ENCODE data around the gene MAIP1. TPM values are rescaled to one million over a fixed set of nuclear protein-coding genes. Genes with fewer than 3 reads are reported as not detected.

The MAIP1 gene
- total RNA-seq, 1 experiment from 2014 or later = 32.3 TPM

DNA sequence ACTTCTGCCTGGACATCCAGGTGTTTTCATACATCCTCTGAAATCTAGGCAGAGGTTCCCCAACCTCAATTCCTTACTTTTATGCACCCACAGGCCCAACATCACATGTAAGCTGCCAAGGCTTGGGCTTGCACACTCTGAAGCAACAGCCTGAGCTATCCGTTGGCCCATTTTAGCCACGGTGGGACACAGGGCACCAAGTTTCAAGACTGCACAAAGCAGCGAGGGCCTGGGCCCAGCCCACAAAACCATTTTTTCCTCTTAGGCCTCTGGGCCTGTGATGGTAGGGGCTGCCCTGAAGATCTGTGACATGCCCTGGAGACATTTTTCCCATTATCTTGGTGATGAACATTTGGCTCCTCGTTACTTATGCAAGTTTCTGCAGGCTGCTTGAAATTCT, 38.4 kb upstream of the MAIP1 start:
- H3K23ac ChIP-seq (ENCODE audit: insufficient read length, low read depth, low read length) = no peak overlapping the region
- no peaks in the 10 kb centered on the region for H3K23me2 ChIP-seq (ENCODE audit: insufficient read length, low read depth, low read length, poor library complexity, severe bottlenecking)
- no peak overlapping the region for H3K18ac ChIP-seq (ENCODE audit: insufficient read length, low read depth, low read length)
- no peak overlapping the region for H2AK5ac ChIP-seq (ENCODE audit: insufficient read length, low read length)
- H2BK15ac ChIP-seq (ENCODE audit: low read depth, low read length) = no peak overlapping the region
- peaks cover 49% of the 10 kb centered on the region; the same call in 1 of the 2 replicates for H3K79me2 ChIP-seq (ENCODE audit: insufficient read depth, low read length)
- no peaks in the 10 kb centered on the region for H3K27me3 Mint-ChIP-seq (ENCODE audit: low read depth)
- H4K5ac ChIP-seq (ENCODE audit: insufficient read length, low read depth, low read length) = no peak overlapping the region
- H4K8ac ChIP-seq (replicated peaks; ENCODE audit: insufficient read length, low read depth, low read length) = no peak overlapping the region
- no peak overlapping the region for H2AFZ ChIP-seq (ENCODE audit: low read length)
- TF ChIP-seq CTCF (conservative IDR thresholded peaks at IDR 0.05) = no peak
- H3K4ac ChIP-seq (ENCODE audit: low read depth, low read length) = no peak overlapping the region
- no CpG with 5 or more reads among the region's 4 CpGs for WGBS (ENCODE audit: extremely low coverage, insufficient read length, low lambda C conversion rate)
- no peaks in the 10 kb centered on the region for H3K4me1 ChIP-seq (ENCODE audit: insufficient read depth, low read length)
- H3K4me2 ChIP-seq (ENCODE audit: insufficient read depth, insufficient read length, low read length) = no peak overlapping the region
- peaks cover 27 to 31% of the 10 kb centered on the region in 2 experiments for H3K9me3 Mint-ChIP-seq
- no peak overlapping the region for H4K91ac ChIP-seq (ENCODE audit: insufficient read length, low read depth, low read length)
- H3K9ac ChIP-seq (ENCODE audit: extremely low read depth, insufficient read length, low read length) = no peak overlapping the region
- H3K27ac Mint-ChIP-seq = no peak overlapping the region
- no peak for DNase-seq
- peaks cover 16% of the 10 kb centered on the region for H3K9me3 ChIP-seq (ENCODE audit: control insufficient read depth, low read depth, low read length)
- no peaks in the 10 kb centered on the region for H3K27me3 ChIP-seq (ENCODE audit: insufficient read depth, low read length)
- peaks cover 20 to 27% of the 10 kb centered on the region in 2 experiments for H3K4me1 Mint-ChIP-seq
- no peak overlapping the region for H3T11ph ChIP-seq (ENCODE audit: low read length)
- no peaks in the 10 kb centered on the region for H4K20me1 ChIP-seq (ENCODE audit: control insufficient read depth, insufficient read depth, insufficient read length)
- no peak overlapping the region for H2BK12ac ChIP-seq (ENCODE audit: insufficient read length, low read depth, low read length)
- H3K14ac ChIP-seq (ENCODE audit: insufficient read depth, low read length) = no peak overlapping the region
- H2BK20ac ChIP-seq (ENCODE audit: low read depth, low read length, poor library complexity, severe bottlenecking) = no peak overlapping the region
- no peak overlapping the region for H3K4me3 Mint-ChIP-seq
- H2BK5ac ChIP-seq (ENCODE audit: insufficient read length, low read length) = no peak overlapping the region
- no peak overlapping the region for H3K56ac ChIP-seq (ENCODE audit: insufficient read length, low read depth, low read length)
- H3K27ac ChIP-seq (ENCODE audit: insufficient read length, low read depth, low read length) = no peak overlapping the region
- no peak overlapping the region for H2BK120ac ChIP-seq (ENCODE audit: low read depth, low read length, poor library complexity, severe bottlenecking)
- peaks cover 10% of the 10 kb centered on the region for H3K79me1 ChIP-seq (ENCODE audit: insufficient read depth, low read depth, low read length, poor library complexity, severe bottlenecking)
- H3K36me3 Mint-ChIP-seq (ENCODE audit: insufficient read depth in 1 of 3, low read depth in 3 of 3) = peaks cover 68 to 70% (median 70%) of the 10 kb centered on the region in 3 experiments
